Thyroid gland (tissue), 4 donors: ENCODE results near the gene PROM1.

ENCODE experiments used
- POLR2A ChIP-seq, 2 donors: fragments of 450-650 bp; IDR thresholded peaks; one replicate each; pipeline ENCODE4 v1.6.1; 2017; ENCODE audit warnings: antibody characterized with exemption in 2 of 2, mild to moderate bottlenecking in 2 of 2, moderate library complexity in 1 of 2
- TF ChIP-seq, protein P1 (sequence below), 6 experiments: fragments of 200-600 bp in 3 of 6; fragments of 450-650 bp in 3 of 6; sonication (generic) in 3 of 6; IDR thresholded peaks; one replicate each; pipeline ENCODE4 v1.5.1; 2016 to 2019; ENCODE audit warnings: antibody characterized with exemption in 6 of 6, mild to moderate bottlenecking in 2 of 6, inconsistent platforms in 1 of 6, moderate library complexity in 1 of 6

DNA sequence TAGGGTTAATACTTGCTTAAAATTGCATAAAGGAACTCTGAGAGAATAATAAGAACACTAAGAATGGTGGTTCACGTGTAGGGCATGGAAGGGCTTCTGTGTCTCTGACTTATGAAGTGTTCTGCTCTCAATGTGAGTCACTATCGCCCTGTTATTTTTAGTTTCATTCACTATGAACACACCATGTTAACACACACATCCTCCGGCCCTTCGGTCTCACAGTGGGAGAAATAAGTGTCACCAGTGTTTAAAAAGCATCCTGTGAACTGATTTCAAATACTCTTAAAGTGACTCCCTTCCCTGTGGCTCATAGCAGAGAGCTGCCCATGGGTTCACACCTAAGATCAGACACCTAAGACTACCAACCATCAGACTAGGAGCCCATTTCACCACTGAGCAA is 87.0 kb downstream of the PROM1 start:
- TF ChIP-seq, protein P1, sequence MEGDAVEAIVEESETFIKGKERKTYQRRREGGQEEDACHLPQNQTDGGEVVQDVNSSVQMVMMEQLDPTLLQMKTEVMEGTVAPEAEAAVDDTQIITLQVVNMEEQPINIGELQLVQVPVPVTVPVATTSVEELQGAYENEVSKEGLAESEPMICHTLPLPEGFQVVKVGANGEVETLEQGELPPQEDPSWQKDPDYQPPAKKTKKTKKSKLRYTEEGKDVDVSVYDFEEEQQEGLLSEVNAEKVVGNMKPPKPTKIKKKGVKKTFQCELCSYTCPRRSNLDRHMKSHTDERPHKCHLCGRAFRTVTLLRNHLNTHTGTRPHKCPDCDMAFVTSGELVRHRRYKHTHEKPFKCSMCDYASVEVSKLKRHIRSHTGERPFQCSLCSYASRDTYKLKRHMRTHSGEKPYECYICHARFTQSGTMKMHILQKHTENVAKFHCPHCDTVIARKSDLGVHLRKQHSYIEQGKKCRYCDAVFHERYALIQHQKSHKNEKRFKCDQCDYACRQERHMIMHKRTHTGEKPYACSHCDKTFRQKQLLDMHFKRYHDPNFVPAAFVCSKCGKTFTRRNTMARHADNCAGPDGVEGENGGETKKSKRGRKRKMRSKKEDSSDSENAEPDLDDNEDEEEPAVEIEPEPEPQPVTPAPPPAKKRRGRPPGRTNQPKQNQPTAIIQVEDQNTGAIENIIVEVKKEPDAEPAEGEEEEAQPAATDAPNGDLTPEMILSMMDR (IDR thresholded peaks at IDR 0.05), result no peak
- TF ChIP-seq POLR2A (IDR thresholded peaks at IDR 0.05), result no peak
